Ecto neural progenitor cell (in vitro differentiated cells): ENCODE measurements around the gene MKI67.

ENCODE experiments used
- DNase-seq: peaks from one replicate; pipeline ENCODE4 v3.0.0-alpha.2; 2018; ENCODE audit warnings: low spot score

MKI67 gene

GRCh38 chr10:128081222-128081621, 45.0 kb downstream of the MKI67 start:
- DNase-seq = no peak

- no peak for DNase-seq
These were observed 45.6 kb downstream of the MKI67 start for GRCh38 chr10:128080641-128081040.

GRCh38 chr10:128080231-128080630, 46.0 kb downstream of the MKI67 start:
- no peak for DNase-seq

- peak; percentile 71 for DNase-seq
These were observed 47.9 kb downstream of the MKI67 start for GRCh38 chr10:128078136-128078969.

- no peak for DNase-seq
These were observed 48.9 kb downstream of the MKI67 start for GRCh38 chr10:128077155-128077875.

GRCh38 chr10:128074589-128074988, 51.6 kb downstream of the MKI67 start:
- DNase-seq = no peak

- no peak for DNase-seq
These were observed 52.3 kb downstream of the MKI67 start for GRCh38 chr10:128073890-128074289.

- no peak for DNase-seq
These were observed 53.1 kb downstream of the MKI67 start for GRCh38 chr10:128072941-128073645.

- no peak for DNase-seq
These were observed 54.2 kb downstream of the MKI67 start for GRCh38 chr10:128072046-128072445.

GRCh38 chr10:128071417-128071782, 54.8 kb downstream of the MKI67 start:
- no peak for DNase-seq

- DNase-seq = no peak
These were observed 55.4 kb downstream of the MKI67 start for GRCh38 chr10:128070721-128071416.

GRCh38 chr10:128070161-128070560, 56.1 kb downstream of the MKI67 start:
- DNase-seq = no peak

- DNase-seq = peak; percentile 80
These were observed 56.7 kb downstream of the MKI67 start for GRCh38 chr10:128069351-128070051.

GRCh38 chr10:128068398-128069285, 57.6 kb downstream of the MKI67 start:
- no peak for DNase-seq

GRCh38 chr10:128067691-128068397, 58.4 kb downstream of the MKI67 start:
- no peak for DNase-seq

GRCh38 chr10:128066870-128067382, 59.3 kb downstream of the MKI67 start:
- no peak for DNase-seq

GRCh38 chr10:128065881-128066534, 60.2 kb downstream of the MKI67 start:
- DNase-seq = no peak

- no peak for DNase-seq
These were observed 61.1 kb downstream of the MKI67 start for GRCh38 chr10:128064970-128065580.
